Erythroblast (primary cell): ENCODE results near the gene ENDOU.

Experiments used
- GATA1 ChIP-seq: IDR thresholded peaks from 2 replicates; pipeline ENCODE4 v1.6.1; 2011; ENCODE audit warnings: low read depth, mild to moderate bottlenecking, control low read depth, low read length, moderate library complexity
- POLR2A ChIP-seq: IDR thresholded peaks from 2 replicates; pipeline ENCODE4 v1.6.1; 2011; ENCODE audit warnings: mild to moderate bottlenecking, low read length

DNA sequence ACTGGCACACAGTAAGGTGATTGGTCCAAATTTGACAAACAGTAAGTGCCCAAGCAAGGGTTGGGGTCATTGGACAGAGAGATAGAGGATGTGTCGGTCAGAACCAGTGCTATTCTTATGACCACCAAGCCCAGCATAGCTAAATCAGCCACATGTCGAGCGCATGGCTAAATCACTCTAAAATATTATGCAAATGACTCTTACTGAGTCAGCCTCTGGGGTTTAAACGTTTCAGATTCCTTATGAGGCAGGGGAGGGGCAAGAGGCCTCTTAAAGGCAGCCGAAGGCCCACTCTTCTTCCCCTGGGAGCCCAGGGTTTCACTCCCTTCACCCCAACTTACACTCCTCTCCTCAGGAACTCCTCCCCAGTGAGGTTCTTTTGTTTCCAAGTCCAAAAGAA, 603 bp upstream of the ENDOU start:
- TF ChIP-seq POLR2A, result no peak
- no peak for TF ChIP-seq GATA1
